Measurements from ENCODE around the gene MYT1. TPM values are rescaled to one million over a fixed set of nuclear protein-coding genes. Genes with fewer than 3 reads are reported as not detected.
A peak's percentile ranks its signal among the peaks of the same experiment; 100 is the strongest.

MYT1 gene
- total RNA-seq, 1 experiment from 2014 or later = 2.0 TPM

GRCh38 chr20:64162239-64162910, 1.9 kb upstream of the MYT1 start:
- no peak overlapping the region for H3K27ac Mint-ChIP-seq

GRCh38 chr20:64163776-64164122, 503 bp upstream of the MYT1 start:
- no peak for DNase-seq (ENCODE audit: low spot score)
- POLR2A ChIA-PET = no interaction called here
- Mint-ChIP-seq H3K9me3 (no peaks in the 10 kb centered on the region), H3K27ac (no peak overlapping the region), H3K27me3 (ENCODE audit: low read depth) (peaks cover 37% of the 10 kb centered on the region), H3K4me3 (no peak overlapping the region), H3K36me3 (no peaks in the 10 kb centered on the region), H3K4me1 (peaks cover 76% of the 10 kb centered on the region)
- CTCF ChIA-PET = no interaction called here
- no peak for ATAC-seq
- TF ChIP-seq ATF2 (CRISPR knock-in tag; IDR thresholded peaks at IDR 0.05; ENCODE audit: borderline replicate concordance, low read depth) = no peak
- TF ChIP-seq NFE2L1 (CRISPR knock-in tag; IDR thresholded peaks at IDR 0.05) = no peak
- TF ChIP-seq MLX (CRISPR knock-in tag; IDR thresholded peaks at IDR 0.05) = no peak
- no peak for TF ChIP-seq GRHL2 (CRISPR knock-in tag; IDR thresholded peaks at IDR 0.05; ENCODE audit: insufficient replicate concordance, severe bottlenecking)
- TF ChIP-seq ARID4B (CRISPR knock-in tag; IDR thresholded peaks at IDR 0.05; ENCODE audit: borderline replicate concordance) = no peak
- no peak for TF ChIP-seq CBFB (CRISPR knock-in tag; IDR thresholded peaks at IDR 0.05; ENCODE audit: low read depth)
- no peak for TF ChIP-seq TCF7 (CRISPR knock-in tag; IDR thresholded peaks at IDR 0.05; ENCODE audit: low read depth)
- TF ChIP-seq TEAD4 (CRISPR knock-in tag; IDR thresholded peaks at IDR 0.05) = no peak
- no peak for TF ChIP-seq E2F1 (CRISPR knock-in tag; IDR thresholded peaks at IDR 0.05)
- no peak for TF ChIP-seq E2F4 (CRISPR knock-in tag; IDR thresholded peaks at IDR 0.05; ENCODE audit: borderline replicate concordance, low read depth)
- TF ChIP-seq ZNF317 (CRISPR knock-in tag; IDR thresholded peaks at IDR 0.05; ENCODE audit: borderline replicate concordance, low read depth) = no peak
- no peak for TF ChIP-seq MXD4 (CRISPR knock-in tag; IDR thresholded peaks at IDR 0.05; ENCODE audit: borderline replicate concordance)
- no peak for TF ChIP-seq USF2 (CRISPR knock-in tag; IDR thresholded peaks at IDR 0.05)
- TF ChIP-seq FOXP4 (CRISPR knock-in tag; IDR thresholded peaks at IDR 0.05) = no peak
- TF ChIP-seq ATF6 (CRISPR knock-in tag; IDR thresholded peaks at IDR 0.05) = no peak
- TF ChIP-seq ATF1 (CRISPR knock-in tag; IDR thresholded peaks at IDR 0.05) = no peak
- TF ChIP-seq USF1 (CRISPR knock-in tag; IDR thresholded peaks at IDR 0.05) = no peak

More at GRCh38 chr20:64162239-64162910, 1.9 kb upstream of the MYT1 start:
- Mint-ChIP-seq H3K36me3 (no peaks in the 10 kb centered on the region), H3K9me3 (no peaks in the 10 kb centered on the region), H3K27me3 (ENCODE audit: low read depth) (peaks cover 37% of the 10 kb centered on the region), H3K4me3 (peak overlapping the region; percentile 58), H3K4me1 (peaks cover 68% of the 10 kb centered on the region)
- ATAC-seq = no peak
- ChIA-PET POLR2A (no interaction called here), CTCF (interaction anchor here (0.9 to 2.7 kb wide), 8 partner anchors 10 to 94 kb away, joined by 3 to 13 read pairs (median 4); partner anchors contain the start of gene PCMTD2)
- DNase-seq (ENCODE audit: low spot score) = no peak
- TF ChIP-seq ZNF423 (CRISPR knock-in tag; IDR thresholded peaks at IDR 0.05) (peak; percentile 61; the same call in 1 of the 2 replicates), NR1H2 (CRISPR knock-in tag; IDR thresholded peaks at IDR 0.05) (no peak), GTF2I (CRISPR knock-in tag; conservative IDR thresholded peaks at IDR 0.05) (no peak)
